A172 (cell line): ENCODE results near the gene MBD5. TPM values are rescaled to one million over a fixed set of nuclear protein-coding genes. Genes with fewer than 3 reads are reported as not detected.
"Not testable (repeated sequence)": the region's sequence is repeated elsewhere in the genome, so short reads cannot be mapped to it uniquely, and the experiment has no call there.

Experiments used
- DNase-seq: peaks from one replicate; pipeline ENCODE4 v3.0.0-alpha.2; 2015; ENCODE audit warnings: low spot score
- total RNA-seq: library from RNA; depleted of rRNA; stranded (reverse); fragments of >200 nt; shearing (Covaris generic); gene quantifications from 2 replicates; pipeline ENCODE4 v1.2.3, GENCODE V29; 2014

The MBD5 gene
- total RNA-seq, 1 experiment from 2014 or later: 11.3 TPM

DNA sequence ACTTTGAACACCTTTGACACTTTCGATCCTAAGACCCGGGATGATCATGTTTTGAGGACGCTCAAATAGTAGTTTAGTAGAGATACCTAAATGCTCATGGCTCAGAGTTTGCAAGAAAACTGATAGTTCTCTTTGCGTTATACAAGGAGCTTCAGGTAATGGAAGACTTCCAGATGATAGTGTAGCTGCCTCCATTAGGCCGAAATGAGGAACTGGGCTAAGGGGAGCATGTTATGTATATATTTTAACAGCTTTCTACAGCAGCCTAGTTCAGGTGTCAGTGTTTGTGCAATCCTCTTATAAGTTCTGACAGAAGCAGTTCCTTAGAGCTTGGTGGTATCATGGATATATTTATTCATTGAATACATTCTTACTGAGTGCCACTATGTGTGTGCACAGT lies 496.9 kb downstream of the MBD5 start:
- DNase-seq: no peak

DNA sequence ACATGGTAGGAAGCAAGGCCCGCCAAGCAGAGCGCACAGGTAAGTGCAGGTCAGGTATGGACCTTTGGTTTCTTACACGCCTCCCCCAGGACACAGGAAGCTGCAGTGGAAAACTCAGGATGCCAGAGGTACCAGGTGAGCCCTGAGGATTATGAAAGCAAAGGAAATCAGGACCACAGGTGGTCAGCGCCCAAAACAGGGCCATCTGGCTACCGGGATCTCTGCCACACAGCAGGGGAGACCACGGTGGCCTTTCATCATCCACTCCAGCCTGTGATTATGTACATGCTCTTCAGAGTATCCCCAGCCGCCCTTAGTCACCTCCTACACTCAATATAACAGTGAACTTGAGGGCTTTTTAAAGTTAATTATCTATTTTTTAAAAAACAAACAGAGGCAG lies 498.1 kb downstream of the MBD5 start:
- no peak for DNase-seq

DNA sequence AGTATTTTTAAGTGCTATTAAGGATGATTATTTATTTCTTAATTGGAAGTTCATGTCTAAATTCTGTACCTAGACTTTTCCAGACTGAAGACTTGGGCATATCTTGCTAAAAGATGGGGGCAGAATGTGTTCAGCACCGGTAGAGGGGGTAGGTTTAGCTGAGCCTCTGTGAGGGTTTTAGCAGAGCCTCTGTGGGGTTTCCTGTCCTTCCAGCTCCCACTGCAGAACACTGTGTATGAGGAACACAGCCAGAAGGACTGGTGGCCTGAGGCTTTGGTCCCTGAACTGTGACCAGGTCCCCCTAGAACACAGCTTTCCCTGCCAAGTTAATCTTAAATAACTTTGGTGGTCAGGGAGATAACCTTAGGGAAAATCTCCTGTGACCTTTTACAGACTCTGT lies 500.3 kb downstream of the MBD5 start:
- no peak for DNase-seq

DNA sequence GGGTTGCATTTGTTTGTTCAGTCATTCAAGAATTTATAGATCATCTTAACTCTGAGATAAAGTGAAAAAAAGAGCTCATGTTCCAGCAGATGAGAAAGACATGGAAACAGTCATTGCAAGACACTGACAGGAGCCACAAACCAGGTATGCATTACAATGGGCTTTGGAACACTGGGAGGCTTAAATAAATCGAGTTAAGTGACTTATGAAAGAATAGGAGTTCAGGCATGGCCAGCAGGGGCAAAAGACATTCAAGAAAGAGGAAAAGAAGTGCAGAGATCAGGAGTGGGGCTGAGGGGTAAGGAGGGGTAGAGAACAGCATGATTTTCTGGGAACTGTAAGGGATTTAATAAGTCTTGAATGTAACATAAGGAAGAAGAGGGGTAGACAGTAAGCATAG lies 502.4 kb downstream of the MBD5 start:
- DNase-seq: no peak

DNA sequence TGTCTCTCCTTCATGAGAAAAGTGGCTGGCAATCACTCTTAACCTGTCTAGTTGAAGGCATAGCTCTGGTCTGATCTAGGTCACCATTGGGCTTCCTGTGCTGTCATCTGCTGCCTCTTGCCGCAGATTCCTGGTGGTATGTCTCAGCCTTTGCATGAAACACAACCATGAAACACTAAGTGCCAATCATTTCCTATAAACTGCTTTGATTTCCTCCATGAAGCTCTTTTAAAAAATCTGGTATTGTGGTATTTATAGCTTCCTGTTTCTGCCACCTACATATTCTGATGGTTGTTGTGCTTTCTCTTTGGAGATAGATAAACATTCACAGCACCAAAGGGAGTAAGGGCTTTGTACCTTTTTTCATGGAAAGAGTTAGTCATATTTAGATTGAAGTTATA lies 503.6 kb downstream of the MBD5 start:
- no peak for DNase-seq

DNA sequence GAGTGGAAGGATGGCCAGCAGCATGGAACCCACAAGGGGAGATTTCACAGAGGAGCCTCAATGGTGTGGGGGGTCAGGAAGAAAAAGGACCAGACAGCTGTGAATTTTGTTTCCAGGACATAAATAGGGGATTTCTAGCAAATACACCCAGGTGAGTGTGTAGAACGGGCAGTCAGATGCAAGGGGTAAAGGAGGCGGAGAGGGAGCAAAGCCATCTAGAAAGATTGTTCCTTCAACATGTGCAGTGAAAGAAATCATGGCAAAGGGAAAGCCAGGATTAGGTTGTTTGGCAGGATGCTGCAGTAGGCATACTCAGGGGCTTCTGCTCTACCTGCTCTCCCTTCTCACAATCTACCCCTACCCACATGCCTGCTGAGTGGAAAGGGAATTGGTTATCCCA lies 504.2 kb downstream of the MBD5 start:
- no peak for DNase-seq

DNA sequence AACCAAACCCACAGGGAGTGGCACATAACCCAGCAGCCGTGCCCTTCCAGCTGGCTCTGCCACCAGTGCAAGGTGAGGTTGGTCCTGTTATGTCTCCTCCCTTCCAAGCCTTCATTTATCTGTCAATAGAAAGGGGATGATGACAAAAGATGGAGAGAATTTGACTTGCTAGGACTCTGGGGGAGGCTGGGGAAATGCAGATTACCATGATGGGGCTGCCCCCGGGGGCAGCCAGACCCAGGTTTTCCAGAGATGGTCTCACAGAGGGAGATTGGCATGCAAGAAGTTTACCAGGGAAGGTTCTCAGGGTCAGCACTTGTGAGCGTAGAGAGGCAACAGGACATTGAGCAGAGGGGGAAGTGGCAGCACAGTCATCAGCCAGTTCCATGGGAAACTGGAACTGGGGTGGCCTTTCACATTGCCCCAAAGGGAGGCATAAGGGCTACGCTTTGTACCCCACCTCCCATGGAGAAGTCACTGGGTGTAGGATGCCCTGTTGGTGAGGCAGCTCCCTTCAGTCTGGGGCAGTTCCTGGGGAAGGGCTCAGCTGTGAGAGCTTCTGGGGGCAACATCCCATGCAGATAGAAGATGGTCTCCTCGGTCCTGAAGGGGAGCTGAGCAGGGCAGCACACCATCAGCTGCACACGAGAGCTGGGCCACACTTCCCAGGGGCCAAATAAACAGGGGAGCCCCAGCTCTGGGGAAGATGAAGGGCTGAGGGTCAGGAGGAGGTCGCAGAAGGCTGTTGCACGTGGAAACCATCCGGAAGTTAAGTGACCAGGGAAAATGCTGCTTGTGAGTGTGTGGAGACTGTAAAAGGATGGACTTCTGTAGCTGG lies 505.8 kb downstream of the MBD5 start:
- no peak for DNase-seq

DNA sequence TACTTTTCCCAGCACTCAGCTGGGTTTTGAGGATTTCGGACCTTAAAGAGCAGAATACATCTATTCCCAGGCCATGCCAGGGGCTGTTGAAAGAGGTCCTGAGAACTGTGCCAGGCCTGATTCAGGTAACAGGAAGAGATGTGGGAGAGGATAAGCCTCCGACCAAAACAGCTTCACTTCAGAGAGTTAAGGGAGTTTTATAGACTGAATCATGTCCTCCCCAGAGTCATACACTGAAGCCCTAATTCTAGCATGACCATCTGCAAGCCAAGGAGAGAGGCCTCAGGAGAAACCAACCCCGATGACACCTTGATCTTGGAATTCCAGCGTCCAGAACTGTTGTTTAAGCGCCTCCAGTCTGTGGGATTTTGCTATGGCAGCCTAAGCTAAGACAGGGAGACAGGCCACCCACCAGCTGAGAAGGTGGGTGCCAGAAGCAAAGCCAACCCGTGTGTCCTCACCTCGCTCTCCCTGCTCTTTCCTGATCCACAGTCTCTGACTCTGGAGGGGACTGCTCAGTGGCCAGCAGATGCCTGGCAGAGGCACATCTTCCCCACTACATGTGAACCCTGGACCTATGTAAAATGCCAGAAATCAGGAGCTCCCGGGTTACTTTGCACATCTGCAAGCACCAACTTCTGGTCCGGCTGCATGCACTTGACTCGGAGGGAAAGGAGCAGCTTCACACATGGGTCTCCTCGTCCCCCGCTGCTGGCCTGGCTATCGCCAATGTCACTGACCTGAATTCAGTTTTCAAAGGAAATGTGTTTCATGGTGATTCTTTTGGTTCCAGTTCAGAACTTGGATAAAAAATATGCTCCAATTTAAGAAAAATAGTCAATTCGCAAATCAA lies 506.8 kb downstream of the MBD5 start:
- DNase-seq: no peak

DNA sequence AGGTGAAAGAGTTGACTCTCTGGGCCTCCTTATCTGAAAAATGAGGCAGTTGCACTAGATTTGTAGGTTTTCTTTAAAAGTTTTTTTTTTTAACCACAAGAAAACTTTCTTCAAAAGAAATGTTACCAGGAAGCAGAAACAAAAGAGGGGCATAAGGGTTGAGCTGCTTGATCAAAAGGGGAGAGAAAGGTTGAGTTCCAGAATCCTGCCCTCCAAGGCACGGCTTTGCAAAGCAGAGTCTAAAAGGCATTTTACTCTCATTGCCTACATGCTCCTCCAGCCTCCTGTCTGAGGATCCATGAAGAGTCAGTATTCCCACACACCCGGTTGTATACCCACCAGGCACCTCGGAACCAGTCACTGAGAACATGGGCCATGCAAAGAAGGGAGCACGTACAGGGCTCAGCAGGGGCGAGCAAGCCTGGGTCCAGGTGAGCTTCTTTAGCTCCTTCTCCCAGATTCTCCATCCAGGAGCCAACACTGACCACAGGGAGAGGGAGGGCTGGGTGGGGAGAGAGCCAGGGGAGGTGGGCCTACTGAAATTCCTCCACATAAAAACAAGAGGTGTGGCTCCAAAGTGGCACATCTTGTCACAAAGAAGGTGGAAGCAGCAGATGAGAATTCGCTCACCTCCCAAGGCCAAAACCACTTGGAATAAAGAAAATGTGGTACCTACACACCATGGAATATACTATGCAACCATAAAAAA lies 507.6 kb downstream of the MBD5 start:
- no peak for DNase-seq

DNA sequence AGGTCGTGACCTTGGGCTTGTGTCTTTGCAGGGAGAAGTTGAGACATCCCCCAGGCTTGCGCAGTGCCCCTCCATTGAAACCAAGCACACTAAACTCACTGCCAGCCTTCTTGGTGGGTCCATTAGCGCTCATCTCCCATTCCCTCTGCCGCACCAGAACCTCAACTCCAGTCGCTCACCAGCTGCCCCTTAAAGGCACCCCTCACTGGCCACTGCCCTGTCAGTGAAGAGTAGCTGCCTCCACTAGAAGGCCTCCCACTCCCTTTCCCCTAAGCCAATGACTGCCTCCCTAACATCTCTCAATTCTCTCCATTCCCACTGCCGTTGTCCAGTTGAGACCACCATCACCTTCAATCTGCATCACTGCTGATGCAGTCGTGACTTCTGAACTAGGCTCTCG lies 508.9 kb downstream of the MBD5 start:
- no peak for DNase-seq

DNA sequence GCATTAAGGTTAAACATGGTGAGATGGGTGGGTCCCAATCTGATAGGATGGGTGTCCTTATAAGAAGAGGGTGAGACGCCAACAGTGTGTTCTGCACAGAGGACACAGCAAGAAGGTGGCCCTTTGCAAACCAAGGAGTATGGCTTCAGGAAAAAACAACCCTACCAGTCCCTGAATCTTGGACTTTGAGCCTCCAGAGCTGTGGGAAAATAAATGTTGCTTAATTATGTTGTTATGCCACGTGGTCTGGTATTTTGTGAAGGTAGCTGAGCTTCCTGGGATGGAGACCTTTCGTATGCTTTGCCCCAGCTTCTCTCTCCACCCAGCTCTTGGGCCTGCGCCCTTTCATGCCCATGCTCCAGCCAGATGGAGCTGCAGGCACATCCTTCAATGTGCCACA lies 509.5 kb downstream of the MBD5 start:
- no peak for DNase-seq

DNA sequence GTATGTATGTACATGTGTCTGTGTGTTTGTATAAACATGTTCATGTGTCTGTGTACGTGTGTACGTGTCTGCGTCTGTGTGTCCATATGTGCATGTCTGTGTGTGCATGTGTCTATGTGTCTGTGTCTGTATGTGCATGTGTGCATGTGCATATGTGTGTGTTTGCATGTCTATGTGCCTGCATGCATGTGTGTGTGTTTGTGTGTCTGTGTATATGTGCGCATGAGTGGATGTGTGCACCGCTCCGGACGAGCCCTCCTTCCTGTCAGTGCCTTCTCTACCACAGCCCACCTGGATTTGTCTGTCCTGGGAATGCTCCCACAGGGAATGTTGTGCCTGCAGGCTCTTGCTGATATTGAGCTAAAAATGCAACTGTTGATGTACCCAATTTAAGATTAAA lies 510.3 kb downstream of the MBD5 start:
- DNase-seq: no peak

DNA sequence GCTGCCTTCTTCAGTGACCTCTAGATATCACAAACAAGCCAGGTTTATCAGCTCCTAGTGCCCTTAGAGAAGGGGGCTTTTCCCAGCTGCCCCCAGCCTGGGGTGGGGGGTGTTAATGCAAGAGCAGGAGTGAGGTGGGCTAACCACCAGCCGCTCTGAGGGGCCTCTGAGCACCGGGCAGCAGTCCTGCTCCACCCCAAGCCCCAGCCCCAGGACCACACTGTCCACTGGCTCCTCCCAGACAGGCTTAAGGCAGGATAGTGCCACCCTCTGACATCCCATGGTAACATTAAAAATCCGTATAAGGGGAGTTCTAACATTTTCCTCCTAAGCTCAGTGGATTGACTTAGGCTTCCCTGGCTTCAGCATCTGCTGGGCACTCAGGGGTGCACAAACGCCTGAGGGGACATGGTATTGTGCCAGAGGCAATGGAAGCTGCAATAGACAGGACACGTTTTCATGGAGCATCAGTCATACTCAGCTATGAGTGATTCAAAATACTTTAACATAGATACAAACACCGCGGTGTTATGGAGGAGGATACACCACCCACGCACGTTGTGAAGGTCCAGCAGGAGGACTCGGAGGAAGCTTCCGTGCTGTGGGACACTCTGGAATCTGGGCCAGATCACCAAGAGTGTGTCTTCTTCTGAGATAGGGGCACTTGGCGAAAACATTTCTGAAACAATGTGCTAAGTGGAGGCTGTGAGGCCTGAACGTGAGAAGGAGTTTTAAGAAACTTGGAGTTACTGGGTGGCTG lies 511.0 kb downstream of the MBD5 start:
- DNase-seq: no peak

DNA sequence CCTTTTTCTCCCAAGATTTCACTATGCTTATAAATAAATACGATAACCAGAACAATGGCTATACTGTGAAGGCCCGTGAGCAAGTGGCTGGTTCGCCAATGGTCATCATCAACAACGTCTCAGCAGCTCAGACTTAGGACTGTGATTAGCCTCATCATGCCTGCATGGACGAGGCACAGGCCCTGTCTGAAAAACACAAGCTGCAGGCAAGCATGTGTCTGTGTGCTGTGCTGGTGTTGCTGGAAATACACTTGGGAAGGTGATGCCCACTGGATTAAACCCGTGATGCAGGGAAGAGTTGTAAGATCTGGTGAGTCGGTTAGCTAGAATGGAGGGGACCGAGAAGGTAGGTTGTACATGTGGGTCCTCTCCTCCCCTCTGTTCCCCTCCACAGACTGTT lies 512.1 kb downstream of the MBD5 start:
- DNase-seq: no peak

DNA sequence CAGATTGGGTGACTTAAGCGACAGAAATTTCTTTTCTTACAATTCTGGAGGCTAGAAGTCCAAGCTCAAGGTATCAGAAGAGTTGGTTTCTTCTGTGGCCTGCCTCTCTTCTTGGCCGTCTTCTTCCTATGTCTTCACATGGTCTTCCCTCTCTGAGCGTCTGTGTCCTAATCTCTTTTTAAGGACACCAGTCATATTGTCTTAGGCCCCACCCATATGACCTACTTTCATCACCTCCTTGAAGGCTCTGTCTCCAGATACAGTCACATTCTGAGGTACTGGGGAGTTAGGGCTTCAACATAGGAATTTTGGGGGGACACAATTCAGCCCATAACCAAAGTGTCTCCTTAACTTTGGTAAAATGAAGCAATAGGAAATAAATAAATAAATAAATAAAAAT lies 512.8 kb downstream of the MBD5 start:
- no peak for DNase-seq

DNA sequence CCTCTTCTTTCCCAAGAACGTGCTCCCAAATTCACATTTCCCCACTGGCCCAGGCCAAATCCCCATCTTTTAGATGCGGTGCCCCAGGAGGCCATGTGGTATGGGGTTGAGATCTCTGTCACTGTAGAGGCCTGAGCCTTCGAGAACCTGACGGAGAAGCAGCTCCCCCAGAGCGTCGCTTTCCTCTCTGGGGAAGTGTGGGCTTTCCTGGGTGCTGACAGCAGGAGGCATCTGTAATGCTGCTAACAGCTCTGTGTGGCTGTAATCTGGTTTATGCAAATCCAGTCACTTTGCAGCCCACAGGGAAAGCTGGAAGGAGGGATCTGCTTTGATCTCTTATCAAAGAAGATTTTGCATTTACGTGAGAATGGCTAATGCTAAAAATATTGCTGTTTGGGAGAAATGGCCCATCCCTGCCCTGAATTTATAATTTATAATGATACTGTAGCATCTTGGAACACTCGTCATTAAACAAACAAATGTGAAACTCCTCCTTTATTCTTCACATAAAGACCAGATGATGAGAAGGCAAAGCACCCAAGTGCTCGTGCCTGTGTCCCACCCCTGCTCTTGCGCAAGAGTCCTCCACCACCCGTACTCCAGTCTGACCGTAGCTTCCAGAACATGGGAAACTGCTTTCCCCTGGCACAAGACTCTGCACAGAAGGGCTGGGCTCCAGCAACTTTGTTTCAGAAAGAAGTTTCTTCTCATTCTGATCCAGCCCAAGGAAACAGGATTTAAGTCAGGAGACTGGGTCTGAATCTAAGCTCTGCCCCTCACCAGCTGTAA lies 513.7 kb downstream of the MBD5 start:
- DNase-seq: no peak

DNA sequence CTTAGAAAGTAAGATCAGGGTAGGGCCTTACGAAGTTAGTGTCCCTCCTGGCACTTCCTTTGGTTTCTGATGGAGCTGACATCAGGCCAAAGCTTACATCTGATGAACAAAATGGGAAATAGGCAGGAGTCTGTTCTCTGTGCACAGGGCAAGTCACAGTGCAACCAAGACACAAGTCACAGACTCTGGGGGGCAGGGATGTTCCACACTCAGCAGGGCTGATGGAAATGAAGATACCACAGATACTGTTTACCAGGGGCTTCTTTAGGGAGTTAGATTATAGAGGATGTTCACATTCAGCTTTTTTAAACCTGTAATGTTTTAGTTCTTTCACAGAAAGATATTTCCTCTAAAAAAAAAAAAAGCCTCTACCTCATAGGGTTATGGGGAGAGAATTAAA lies 517.5 kb downstream of the MBD5 start:
- DNase-seq: no peak

DNA sequence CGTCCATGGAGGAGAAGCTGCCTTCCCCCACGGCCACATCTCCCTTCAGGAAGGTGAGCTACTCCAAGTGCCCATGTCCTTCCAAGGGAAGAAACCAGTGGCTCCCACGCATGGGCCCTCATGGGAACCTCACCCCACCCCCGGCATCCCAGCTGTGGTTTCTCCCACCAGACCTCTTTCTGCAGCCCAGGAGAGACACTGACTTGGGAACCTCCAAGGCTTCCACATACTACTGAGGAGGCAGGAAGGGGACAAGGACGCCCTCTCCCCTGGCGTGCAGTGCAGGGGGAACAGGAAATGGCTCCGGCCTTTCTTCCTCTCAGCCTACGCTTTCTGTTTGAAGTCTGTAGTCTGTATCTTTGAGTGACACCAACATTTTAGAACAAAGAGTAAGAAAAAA lies 519.1 kb downstream of the MBD5 start:
- no peak for DNase-seq

DNA sequence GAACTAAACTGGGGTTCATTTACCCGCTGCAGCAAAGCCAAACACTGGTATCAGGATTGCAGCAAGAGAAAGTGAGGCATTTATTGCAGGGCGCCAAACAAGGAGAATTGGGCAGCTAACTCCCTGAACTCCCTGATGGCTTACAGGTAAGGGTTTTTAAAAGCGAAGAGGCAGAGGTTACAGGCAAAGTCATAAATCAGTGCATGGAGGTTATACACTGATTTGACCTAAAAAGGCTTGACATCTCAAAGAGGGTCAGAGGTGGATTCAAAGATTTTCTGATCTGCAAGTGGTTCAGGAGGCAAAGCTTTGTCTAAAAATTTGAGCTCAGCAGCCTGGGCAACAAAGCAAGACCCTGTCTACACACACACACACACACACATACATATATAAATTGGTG lies 520.9 kb downstream of the MBD5 start:
- DNase-seq: no peak

DNA sequence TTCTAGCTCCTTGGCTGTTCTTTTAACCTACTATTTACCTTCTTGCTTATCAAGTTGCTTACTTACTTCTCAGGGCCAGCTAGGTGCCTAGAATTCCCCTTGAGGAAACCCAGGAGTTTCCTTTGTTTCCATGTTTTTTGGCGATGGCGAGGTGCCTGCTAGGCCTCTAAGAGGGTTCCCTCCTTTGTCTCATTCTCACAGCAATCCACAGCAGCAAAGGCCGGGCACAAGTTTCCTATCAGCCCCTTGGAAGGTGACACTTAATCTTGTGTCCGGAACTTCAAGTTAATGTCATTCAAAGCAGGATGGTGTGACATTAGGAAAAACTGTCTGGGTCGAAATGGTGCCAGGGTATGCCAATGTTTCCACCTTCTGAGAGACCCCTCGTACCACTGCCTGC lies 521.7 kb downstream of the MBD5 start:
- no peak for DNase-seq

DNA sequence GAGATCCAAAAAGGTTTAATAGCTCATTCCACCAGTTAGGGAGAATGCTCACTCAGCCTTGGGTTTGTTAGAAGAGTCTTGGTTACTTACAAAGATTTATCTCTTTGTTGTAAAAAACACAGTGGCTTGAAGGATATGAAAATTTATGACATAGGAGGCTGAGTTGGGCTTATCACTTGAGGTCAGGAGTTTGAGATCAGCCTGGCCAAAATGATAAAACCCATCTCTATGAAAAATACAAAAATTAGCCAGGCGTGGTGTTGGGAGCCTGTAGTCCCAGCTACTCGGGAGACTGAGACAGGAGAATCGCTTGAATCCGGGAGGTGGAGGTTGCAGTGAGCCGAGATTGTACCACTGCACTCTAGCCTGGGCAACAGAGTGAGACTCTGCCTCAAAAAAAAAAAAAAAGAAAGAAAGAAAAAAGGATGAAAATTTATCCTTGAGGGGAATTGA lies 522.2 kb downstream of the MBD5 start:
- DNase-seq: not testable (repeated sequence)
